Nephron (organoid): ENCODE results near the gene RSRC2.
"Not testable (repeated sequence)": the region's sequence is repeated elsewhere in the genome, so short reads cannot be mapped to it uniquely, and the experiment has no call there.

Experiments
- H3K27ac Mint-ChIP-seq, 3 experiments: 2 replicates each; pipeline ENCODE4 v1.8.0; 2020; ENCODE audit warnings: mixed read lengths in 3 of 3, mild to moderate bottlenecking in 2 of 3, moderate library complexity in 1 of 3
- H3K27me3 Mint-ChIP-seq: 2 replicates; pipeline ENCODE4 v1.8.0; 2021; ENCODE audit warnings: low read depth, mild to moderate bottlenecking, moderate library complexity, mixed read lengths
- H3K36me3 Mint-ChIP-seq: 2 replicates; pipeline ENCODE4 v1.8.0; 2020; ENCODE audit warnings: low read depth, mixed read lengths
- H3K4me1 Mint-ChIP-seq: 2 replicates; pipeline ENCODE4 v1.8.0; 2020; ENCODE audit warnings: mixed read lengths
- H3K4me3 Mint-ChIP-seq, 3 experiments: 2 replicates each; pipeline ENCODE4 v1.8.0; 2020; ENCODE audit warnings: mild to moderate bottlenecking in 3 of 3, mixed read lengths in 3 of 3, moderate library complexity in 2 of 3
- H3K9me3 Mint-ChIP-seq: 2 replicates; pipeline ENCODE4 v1.8.0; 2020; ENCODE audit warnings: mixed read lengths
- CTCF ChIP-seq, 3 experiments: fragments of 200-600 bp; sonication (generic); IDR thresholded peaks; one replicate each; pipeline ENCODE4 v1.5.0; 2021; ENCODE audit warnings: antibody characterized with exemption in 3 of 3; ENCODE audit not compliant: unreplicated experiment in 3 of 3

Gene RSRC2

GRCh38 chr12:122499991-122500684 lies 26.6 kb downstream of the RSRC2 start:
- Mint-ChIP-seq H3K4me1 (peaks cover 19% of the 10 kb centered on the region), H3K36me3 (peaks cover 40% of the 10 kb centered on the region), H3K27ac (peak overlapping the region; percentile 85 to 100 (median 98)), H3K9me3 (no peaks in the 10 kb centered on the region), H3K27me3 (no peaks in the 10 kb centered on the region), H3K4me3 (peak overlapping the region; percentile 94 to 98 (median 96))
- TF ChIP-seq CTCF (IDR thresholded peaks at IDR 0.05; ENCODE audit: unreplicated experiment in 3 of 3): no peak

GRCh38 chr12:122495258-122495657 lies 31.5 kb downstream of the RSRC2 start:
- no peak for TF ChIP-seq CTCF (IDR thresholded peaks at IDR 0.05; ENCODE audit: unreplicated experiment in 3 of 3)

GRCh38 chr12:122493222-122493621 lies 33.5 kb downstream of the RSRC2 start:
- H3K4me3 Mint-ChIP-seq: not testable (repeated sequence)
- H3K36me3 Mint-ChIP-seq: peaks cover 46% of the 10 kb centered on the region

More at GRCh38 chr12:122495258-122495657, 31.5 kb downstream of the RSRC2 start:
- Mint-ChIP-seq H3K36me3 (peaks cover 35% of the 10 kb centered on the region), H3K9me3 (no peaks in the 10 kb centered on the region), H3K4me1 (peaks cover 12% of the 10 kb centered on the region), H3K27ac (no peak overlapping the region), H3K4me3 (no peak overlapping the region), H3K27me3 (no peaks in the 10 kb centered on the region)

GRCh38 chr12:122491991-122492390 lies 34.7 kb downstream of the RSRC2 start:
- Mint-ChIP-seq H3K36me3 (peaks cover 51% of the 10 kb centered on the region), H3K4me1 (no peaks in the 10 kb centered on the region), H3K27ac (no peak overlapping the region), H3K27me3 (no peaks in the 10 kb centered on the region), H3K9me3 (no peaks in the 10 kb centered on the region), H3K4me3 (no peak overlapping the region)
- TF ChIP-seq CTCF (IDR thresholded peaks at IDR 0.05; ENCODE audit: unreplicated experiment in 3 of 3): no peak

More at GRCh38 chr12:122493222-122493621, 33.5 kb downstream of the RSRC2 start:
- H3K27ac Mint-ChIP-seq, H3K4me1 Mint-ChIP-seq, H3K27me3 Mint-ChIP-seq, H3K9me3 Mint-ChIP-seq: not testable (repeated sequence)

- H3K4me3 Mint-ChIP-seq: no peak overlapping the region
- H3K27me3 Mint-ChIP-seq: no peaks in the 10 kb centered on the region
- no peak for TF ChIP-seq CTCF (IDR thresholded peaks at IDR 0.05; ENCODE audit: unreplicated experiment in 3 of 3)
- no peak overlapping the region for H3K27ac Mint-ChIP-seq
- no peaks in the 10 kb centered on the region for H3K9me3 Mint-ChIP-seq
- peaks cover 60% of the 10 kb centered on the region for H3K36me3 Mint-ChIP-seq
- H3K4me1 Mint-ChIP-seq: no peaks in the 10 kb centered on the region
Measured at GRCh38 chr12:122489038-122489437, 37.7 kb downstream of the RSRC2 start.

- not testable (repeated sequence) for H3K4me1 Mint-ChIP-seq, H3K27ac Mint-ChIP-seq, H3K9me3 Mint-ChIP-seq, H3K27me3 Mint-ChIP-seq, H3K4me3 Mint-ChIP-seq
- H3K36me3 Mint-ChIP-seq: peaks cover 65% of the 10 kb centered on the region
Measured at GRCh38 chr12:122487807-122488206, 38.9 kb downstream of the RSRC2 start.

GRCh38 chr12:122486805-122487426 lies 39.8 kb downstream of the RSRC2 start:
- no peak for TF ChIP-seq CTCF (IDR thresholded peaks at IDR 0.05; ENCODE audit: unreplicated experiment in 3 of 3)
- Mint-ChIP-seq H3K27ac (no peak overlapping the region), H3K36me3 (peaks cover 60% of the 10 kb centered on the region), H3K9me3 (no peaks in the 10 kb centered on the region), H3K4me3 (no peak overlapping the region), H3K27me3 (no peaks in the 10 kb centered on the region), H3K4me1 (no peaks in the 10 kb centered on the region)

GRCh38 chr12:122486360-122486759 lies 40.4 kb downstream of the RSRC2 start:
- not testable (repeated sequence) for H3K4me3 Mint-ChIP-seq

GRCh38 chr12:122484385-122484784 lies 42.4 kb downstream of the RSRC2 start:
- not testable (repeated sequence) for H3K4me3 Mint-ChIP-seq, H3K4me1 Mint-ChIP-seq, H3K27me3 Mint-ChIP-seq, H3K9me3 Mint-ChIP-seq, H3K27ac Mint-ChIP-seq
- peaks cover 61% of the 10 kb centered on the region for H3K36me3 Mint-ChIP-seq

More at GRCh38 chr12:122486360-122486759, 40.4 kb downstream of the RSRC2 start:
- not testable (repeated sequence) for H3K27ac Mint-ChIP-seq, H3K4me1 Mint-ChIP-seq, H3K27me3 Mint-ChIP-seq, H3K9me3 Mint-ChIP-seq
- peaks cover 63% of the 10 kb centered on the region for H3K36me3 Mint-ChIP-seq
